HepG2 (cell line): ENCODE results near the gene KCTD15. TPM values are rescaled to one million over a fixed set of nuclear protein-coding genes. Genes with fewer than 3 reads are reported as not detected.

ENCODE experiments used
- DR1 ChIP-seq: sonication (generic); formaldehyde crosslinking; IDR thresholded peaks from 2 replicates; pipeline ENCODE4 v1.8.0; 2021; ENCODE audit warnings: mild to moderate bottlenecking, missing genetic modification reagents, inconsistent platforms
- DZIP1 ChIP-seq: sonication (generic); formaldehyde crosslinking; IDR thresholded peaks from 2 replicates; pipeline ENCODE4 v1.5.0; 2020; ENCODE audit warnings: mild to moderate bottlenecking, missing genetic modification reagents
- MTERF4 ChIP-seq: sonication (generic); formaldehyde crosslinking; IDR thresholded peaks from 2 replicates; pipeline ENCODE4 v1.8.0; 2023; ENCODE audit warnings: mild to moderate bottlenecking, missing genetic modification reagents
- MYNN ChIP-seq: sonication (generic); formaldehyde crosslinking; IDR thresholded peaks from 2 replicates; pipeline ENCODE4 v1.4.0; 2020; ENCODE audit warnings: mild to moderate bottlenecking, low read depth, missing genetic modification reagents
- NAIF1 ChIP-seq: sonication (generic); formaldehyde crosslinking; IDR thresholded peaks from 2 replicates; pipeline ENCODE4 v1.5.0; 2020; ENCODE audit warnings: mild to moderate bottlenecking, missing genetic modification reagents, borderline replicate concordance
- POLR2AphosphoS5 ChIP-seq: IDR thresholded peaks from 2 replicates; pipeline ENCODE4 v1.6.1; 2012; ENCODE audit warnings: low read depth, low read length
- SP1 ChIP-seq, 2 experiments: fragments of 450-650 bp in 1 of 2; sonication (generic) in 1 of 2; formaldehyde crosslinking in 1 of 2; IDR thresholded peaks; 2 replicates each; pipeline versions ENCODE4 v1.4.0 to v1.6.1; 2016 to 2020; ENCODE audit warnings: missing genetic modification reagents in 1 of 2
- ZBTB34 ChIP-seq: sonication (generic); formaldehyde crosslinking; IDR thresholded peaks from 2 replicates; pipeline ENCODE4 v1.8.0; 2022; ENCODE audit warnings: mild to moderate bottlenecking, missing genetic modification reagents
- ZNF382 ChIP-seq: sonication (generic); formaldehyde crosslinking; IDR thresholded peaks from 2 replicates; pipeline ENCODE4 v1.5.0; 2020; ENCODE audit warnings: missing genetic modification reagents, mild to moderate bottlenecking, borderline replicate concordance
- polyA plus RNA-seq, 8 experiments: library from polyadenylated mRNA; depleted of rRNA in 3 of 8; stranded (reverse) in 7 of 8; unstranded in 1 of 8; fragments of >200 nt; fragmentation: Illumina TruSeq in 4 of 8; extraction: Trizol in 4 of 8; gene quantifications; 2 replicates each; pipeline versions ENCODE4 v1.2.1 to v1.2.3, GENCODE V29; 2011 to 2016; ENCODE audit warnings: low read depth in 4 of 8, missing spikeins in 1 of 8, mixed read lengths in 1 of 8; ENCODE audit not compliant: insufficient read depth in 1 of 8
- total RNA-seq, 5 experiments: library from RNA; depleted of rRNA; stranded (reverse); fragments of >200 nt; fragmentation: Illumina TruSeq; extraction: Trizol; gene quantifications; 2 replicates each; pipeline ENCODE4 v1.2.3, GENCODE V29; 2016; ENCODE audit warnings: low read depth in 1 of 5

Gene KCTD15
- total and polyA plus RNA-seq, 2 of the 13 experiments (the other 11 are each of a cell fraction or from before 2014, with no cell fraction given): 13.2 to 16.7 TPM

GRCh38 chr19:33759356-33759755 lies 37.3 kb upstream of the KCTD15 start (continued):
- TF ChIP-seq NAIF1 (CRISPR knock-in tag) (no peak), MYNN (CRISPR knock-in tag) (no peak), MTERF4 (no peak), ZNF382 (CRISPR knock-in tag) (no peak), POLR2AphosphoS5 (no peak), DR1 (no peak), ZBTB34 (CRISPR knock-in tag) (no peak), SP1 (IDR thresholded peaks at IDR 0.05) (no peak), SP1 (CRISPR knock-in tag; IDR thresholded peaks at IDR 0.05) (no peak), DZIP1 (CRISPR knock-in tag) (no peak)
- TF ChIP-seq, all 625 proteins: peak for 0
